GM12878 (cell line): ENCODE data around the gene NACC1. TPM values are rescaled to one million over a fixed set of nuclear protein-coding genes. Genes with fewer than 3 reads are reported as not detected.
A peak's percentile ranks its signal among the peaks of the same experiment; 100 is the strongest.

ENCODE experiments used
- ASH2L ChIP-seq: fragments of 300-600, 200-600 bp; sonication (generic); IDR thresholded peaks from 2 replicates; pipeline ENCODE4 v1.6.1; 2017; ENCODE audit warnings: low read depth, mild to moderate bottlenecking, borderline replicate concordance
- BHLHE40 ChIP-seq, 2 experiments: fragments of 450-650 bp in 1 of 2; IDR thresholded peaks; 2 replicates each; pipeline ENCODE4 v1.6.1; 2011 to 2017; ENCODE audit warnings: low read depth in 2 of 2, borderline replicate concordance in 1 of 2, improper control_type of control experiment in 1 of 2, low read length in 1 of 2, mild to moderate bottlenecking in 1 of 2
- CREB1 ChIP-seq: IDR thresholded peaks from 2 replicates; pipeline ENCODE4 v1.6.1; 2012; ENCODE audit warnings: low read depth, mild to moderate bottlenecking, inconsistent platforms
- CUX1 ChIP-seq: IDR thresholded peaks from 2 replicates; pipeline ENCODE4 v1.6.1; 2012; ENCODE audit warnings: improper control_type of control experiment, low read depth, low read length; ENCODE audit not compliant: insufficient replicate concordance
- GATAD2B ChIP-seq: fragments of 450-650 bp; conservative IDR thresholded peaks from 2 replicates; pipeline ENCODE4 v1.6.1; 2017; ENCODE audit warnings: low read depth, mild to moderate bottlenecking, moderate library complexity
- LARP7 ChIP-seq: fragments of 450-650 bp; IDR thresholded peaks from 2 replicates; pipeline ENCODE4 v1.6.1; 2017; ENCODE audit warnings: mild to moderate bottlenecking
- NKRF ChIP-seq: fragments of 450-650 bp; conservative IDR thresholded peaks from 2 replicates; pipeline ENCODE4 v1.6.1; 2017; ENCODE audit warnings: mild to moderate bottlenecking, moderate library complexity
- POLR2A ChIP-seq: IDR thresholded peaks from 2 replicates; pipeline ENCODE4 v1.6.1; 2011; ENCODE audit warnings: low read depth, mild to moderate bottlenecking, low read length
- RBBP5 ChIP-seq: fragments of 200-600 bp; sonication (generic); conservative IDR thresholded peaks from 2 replicates; pipeline ENCODE4 v1.6.1; 2016
- SMC3 ChIP-seq: IDR thresholded peaks from 2 replicates; pipeline ENCODE4 v1.6.1; 2011; ENCODE audit warnings: low read length, improper control_type of control experiment, borderline replicate concordance
- ZBTB40 ChIP-seq: fragments of 450-650 bp; IDR thresholded peaks from 2 replicates; pipeline ENCODE4 v1.6.1; 2016; ENCODE audit warnings: mild to moderate bottlenecking, moderate library complexity, borderline replicate concordance
- polyA plus RNA-seq, 11 experiments: library from polyadenylated mRNA; depleted of rRNA in 4 of 11; unstranded in 6 of 11; stranded (reverse) in 5 of 11; fragments of >200 nt; fragmentation: Nextera tagmentation in 4 of 11; fragmentation: Illumina TruSeq in 1 of 11; extraction: Ambion mirVana in 4 of 11; extraction: Trizol in 1 of 11; gene quantifications; 1 replicate in 1 of 11; 2 replicates in 10 of 11; pipeline versions ENCODE4 v1.2.1 to v1.2.3, GENCODE V29; 2011 to 2016; ENCODE audit warnings: inconsistent platforms in 2 of 11, missing spikeins in 2 of 11, low read depth in 1 of 11
- total RNA-seq, 4 experiments: library from RNA; depleted of rRNA in 3 of 4; stranded (reverse); fragments of >200 nt in 3 of 4; fragmentation: Illumina TruSeq in 1 of 4; extraction: Trizol in 1 of 4; gene quantifications; 2 replicates each; pipeline versions ENCODE4 v1.2.1 to v1.2.3, GENCODE V29; 2013 to 2021

NACC1 gene
- total and polyA plus RNA-seq, 10 of the 15 experiments (the other 5 are each of a cell fraction or from before 2014, with no cell fraction given) = 0.18 to 120 (median 19.2) TPM

- no peak for TF ChIP-seq CUX1
- peak; percentile 70 for TF ChIP-seq LARP7
- TF ChIP-seq ASH2L = 0 out of 2 replicates have a peak, but pooled peaks have one; percentile 87
- peak; percentile 61 for TF ChIP-seq ZBTB40
- peak; percentile 79 for TF ChIP-seq GATAD2B
- peak in 1 of 2 experiments; percentile 40; a peak in 1 of 4 replicates for TF ChIP-seq BHLHE40 (IDR thresholded peaks at IDR 0.05; ENCODE audit: borderline replicate concordance in 1 of 2, low read depth in 2 of 2, low read length in 1 of 2)
- TF ChIP-seq SMC3 = no peak
- TF ChIP-seq RBBP5 = no peak
- no peak for TF ChIP-seq CREB1
- TF ChIP-seq NKRF = no peak
- TF ChIP-seq POLR2A = peak; percentile 53; the same call in 1 of the 2 replicates
- TF ChIP-seq, all 136 proteins: peak for 14
Observed at GRCh38 chr19:13099073-13099999, 18.7 kb upstream of the NACC1 start (continued).
